NT2/D1 (cell line): ENCODE results near the gene RCAN1.

ENCODE experiments used
- SUZ12 ChIP-seq: IDR thresholded peaks from 2 replicates; pipeline ENCODE4 v1.6.1; 2011; ENCODE audit not compliant: insufficient read length, insufficient read depth; ENCODE audit errors: extremely low read depth
- YY1 ChIP-seq: IDR thresholded peaks from 2 replicates; pipeline ENCODE4 v1.6.1; 2011; ENCODE audit not compliant: insufficient read length, insufficient read depth
- ZNF274 ChIP-seq: IDR thresholded peaks from 2 replicates; pipeline ENCODE4 v1.6.1; 2011; ENCODE audit warnings: mild to moderate bottlenecking, low read depth, low read length

GRCh38 chr21:34619841-34620665, 5.1 kb upstream of the RCAN1 start:
- no peak for TF ChIP-seq ZNF274
- no peak for TF ChIP-seq YY1
- no peak for TF ChIP-seq SUZ12
